Activated CD4-positive, CD25-positive, alpha-beta regulatory T cell (primary cell): ENCODE results near the gene HESX1.
A peak's percentile ranks its signal among the peaks of the same experiment; 100 is the strongest.

ENCODE experiments used
- DNase-seq, 4 experiments: peaks; one replicate each; lab custom pipeline; 2025; lab: John Stamatoyannopoulos, UW

The HESX1 gene

GRCh38 chr3:57199895-57200297 is at the start of gene HESX1:
Gene HESX1 (minus strand): TSS chr3:57199978. CDS start chr3:57199918, 60 bp downstream.
- DNase-seq, result no peak

GRCh38 chr3:57244946-57245345 is 45.2 kb upstream of the HESX1 start:
- no peak for DNase-seq

- DNase-seq, result no peak
Observed at GRCh38 chr3:57234613-57235575, 35.1 kb upstream of the HESX1 start.

- DNase-seq, result no peak
Observed at GRCh38 chr3:57233799-57234198, 34.0 kb upstream of the HESX1 start.

GRCh38 chr3:57230006-57230405 is 30.2 kb upstream of the HESX1 start:
- no peak for DNase-seq

GRCh38 chr3:57227930-57228751 is 28.4 kb upstream of the HESX1 start:
- peak in 3 of 4 experiments; percentile 9 to 30 (median 12) for DNase-seq

- peak; percentile 68 to 76 (median 72) for DNase-seq
Observed at GRCh38 chr3:57227204-57227929, 27.6 kb upstream of the HESX1 start, which contains the start of gene APPL1. Gene APPL1 (plus strand): TSS chr3:57227729. CDS start chr3:57227884, 155 bp downstream.

- no peak for DNase-seq
Observed at GRCh38 chr3:57226176-57226575, 26.4 kb upstream of the HESX1 start.

- no peak for DNase-seq
Observed at GRCh38 chr3:57224856-57225255, 25.1 kb upstream of the HESX1 start.

GRCh38 chr3:57221883-57222282 is 22.1 kb upstream of the HESX1 start:
- no peak for DNase-seq

- DNase-seq, result no peak
Observed at GRCh38 chr3:57206423-57206822, 6.6 kb upstream of the HESX1 start.

- DNase-seq, result no peak
Observed at GRCh38 chr3:57194641-57195040, 5.1 kb downstream of the HESX1 start.

GRCh38 chr3:57192028-57192427 is 7.8 kb downstream of the HESX1 start:
- no peak for DNase-seq

GRCh38 chr3:57184526-57184925 is 15.3 kb downstream of the HESX1 start:
- DNase-seq, result no peak

GRCh38 chr3:57179580-57180410 is 20.0 kb downstream of the HESX1 start:
- DNase-seq, result no peak

- no peak for DNase-seq
Observed at GRCh38 chr3:57176045-57176444, 23.7 kb downstream of the HESX1 start.

- DNase-seq, result no peak
Observed at GRCh38 chr3:57173687-57174086, 26.1 kb downstream of the HESX1 start.

GRCh38 chr3:57170946-57171345 is 28.8 kb downstream of the HESX1 start:
- DNase-seq, result no peak

- peak; percentile 16 to 56 (median 38) for DNase-seq
Observed at GRCh38 chr3:57169872-57170623, 29.7 kb downstream of the HESX1 start.

GRCh38 chr3:57169108-57169507 is 30.7 kb downstream of the HESX1 start:
- DNase-seq, result no peak
